CD1c-positive myeloid dendritic cell (primary cell): ENCODE results near the gene GNAI1.
"Not testable (repeated sequence)": the region's sequence is repeated elsewhere in the genome, so short reads cannot be mapped to it uniquely, and the experiment has no call there.

Experiments used
- DNase-seq: peaks from one replicate; pipeline ENCODE4 v3.0.0-alpha.2; 2016; ENCODE audit errors: extremely low spot score

Gene GNAI1

DNA sequence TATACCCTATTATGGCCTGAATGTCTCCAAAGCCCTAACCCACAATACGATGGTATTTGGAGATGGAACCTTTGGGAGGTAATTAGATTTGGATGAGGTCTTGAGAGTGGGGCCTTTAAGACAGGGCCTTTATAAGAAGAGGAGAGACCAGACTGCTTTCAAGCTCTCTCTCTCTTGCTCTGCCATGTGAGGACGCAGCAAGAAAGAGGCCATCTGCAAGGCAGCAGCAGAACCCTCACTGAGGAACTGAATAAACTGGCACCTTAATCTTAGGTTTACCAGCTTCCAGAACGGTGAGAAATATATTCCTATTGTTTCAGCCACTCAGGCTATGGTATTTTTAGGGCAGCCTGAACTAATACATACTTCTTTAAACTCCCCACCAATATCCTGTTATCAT lies 2.0 kb upstream of the GNAI1 start:
- DNase-seq, result no peak

DNA sequence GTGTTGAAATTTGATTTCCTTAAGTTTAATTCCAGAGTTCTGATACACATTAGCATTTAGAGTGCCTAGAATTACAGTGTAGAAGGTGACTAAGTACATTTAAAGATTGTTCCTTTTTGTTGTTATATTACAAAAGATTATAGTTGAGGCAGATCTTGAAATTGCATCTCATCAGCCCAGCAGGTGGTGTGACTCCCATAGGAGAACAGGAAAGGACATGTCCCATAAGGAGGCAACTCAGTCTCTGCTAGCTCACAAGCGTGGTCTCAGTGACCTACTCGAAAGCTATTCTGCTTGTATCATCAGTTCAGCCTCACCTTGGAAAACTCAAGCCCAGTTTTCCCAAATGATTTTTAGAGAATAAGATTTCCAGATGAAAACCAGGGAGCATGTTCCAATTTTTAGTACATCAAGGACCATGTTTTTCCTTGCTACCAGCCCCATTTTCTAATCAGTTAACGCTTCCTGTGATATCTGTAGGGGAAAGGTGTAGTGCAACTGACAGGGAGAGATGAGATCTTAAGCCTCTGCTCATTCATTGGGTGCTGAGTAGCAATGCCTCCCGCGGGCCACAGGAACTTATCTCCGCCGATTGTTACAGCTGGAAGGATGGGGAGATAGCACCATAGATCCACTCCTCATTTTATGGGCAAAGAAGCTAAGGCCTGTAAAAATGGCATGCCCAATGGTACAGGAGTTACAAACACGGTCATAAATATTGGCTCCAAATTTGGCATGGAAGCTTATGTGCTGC lies 1.1 kb upstream of the GNAI1 start:
- no peak for DNase-seq

DNA sequence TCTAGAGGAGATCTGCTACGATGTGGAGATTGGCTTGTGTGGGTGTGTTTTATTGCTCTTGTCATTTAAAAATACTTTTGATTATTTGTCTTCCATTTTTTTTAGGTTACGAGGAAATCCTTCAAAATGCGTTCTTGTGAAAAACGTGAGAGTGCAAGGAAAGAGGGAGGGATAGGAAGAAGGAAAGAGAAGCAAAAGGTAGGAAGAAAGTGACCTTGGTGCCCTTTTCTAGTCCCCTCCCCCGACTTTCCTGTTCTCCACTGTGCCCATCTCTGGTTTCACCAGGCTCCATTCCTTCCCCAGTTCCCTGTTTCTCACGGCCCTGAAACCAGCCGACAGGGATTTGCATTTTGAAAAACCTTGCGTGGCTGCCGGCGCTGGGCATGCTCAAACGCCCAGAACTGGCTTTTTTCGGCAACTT lies 506 bp upstream of the GNAI1 start:
- DNase-seq, result no peak

DNA sequence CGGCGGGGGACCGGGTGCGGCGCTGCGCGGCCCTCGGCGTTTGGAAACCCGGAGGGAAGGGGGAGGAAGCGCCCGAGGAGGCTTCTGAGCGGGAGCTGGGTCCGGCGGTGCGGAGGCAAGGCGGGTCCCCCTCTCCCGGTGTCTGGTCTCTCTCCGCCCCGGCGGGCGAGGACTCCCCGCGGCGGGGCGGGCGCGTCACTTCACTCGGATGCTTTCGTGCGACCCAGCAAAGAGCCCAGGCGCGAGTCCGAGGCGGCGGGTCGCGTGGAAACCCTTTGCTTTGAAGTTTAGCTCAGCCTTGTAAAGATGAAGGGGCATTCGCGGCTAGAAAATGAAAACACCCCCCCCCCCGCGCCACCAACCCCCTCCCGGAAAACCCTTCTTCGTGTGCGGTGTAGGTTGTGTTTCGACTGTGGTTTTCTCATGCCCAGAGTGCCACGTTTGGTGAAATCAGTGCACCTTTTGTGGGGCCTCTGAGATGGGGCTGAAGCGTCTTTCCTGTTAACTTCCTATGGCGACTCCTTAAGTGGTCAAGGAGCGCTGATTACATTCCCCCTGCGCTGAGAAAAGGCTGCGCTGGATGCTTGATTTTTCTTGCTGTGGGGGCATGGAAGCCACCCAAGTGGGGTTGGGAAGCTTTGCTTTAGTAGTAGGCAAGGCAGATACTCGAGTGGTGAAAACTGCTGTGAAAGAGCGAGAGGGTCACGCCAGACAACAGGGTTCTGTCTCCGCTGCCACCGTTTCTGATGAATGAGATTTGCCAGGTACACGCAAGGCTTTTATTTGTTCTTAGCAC lies 876 bp downstream of the GNAI1 start:
- peak; percentile 12 for DNase-seq

DNA sequence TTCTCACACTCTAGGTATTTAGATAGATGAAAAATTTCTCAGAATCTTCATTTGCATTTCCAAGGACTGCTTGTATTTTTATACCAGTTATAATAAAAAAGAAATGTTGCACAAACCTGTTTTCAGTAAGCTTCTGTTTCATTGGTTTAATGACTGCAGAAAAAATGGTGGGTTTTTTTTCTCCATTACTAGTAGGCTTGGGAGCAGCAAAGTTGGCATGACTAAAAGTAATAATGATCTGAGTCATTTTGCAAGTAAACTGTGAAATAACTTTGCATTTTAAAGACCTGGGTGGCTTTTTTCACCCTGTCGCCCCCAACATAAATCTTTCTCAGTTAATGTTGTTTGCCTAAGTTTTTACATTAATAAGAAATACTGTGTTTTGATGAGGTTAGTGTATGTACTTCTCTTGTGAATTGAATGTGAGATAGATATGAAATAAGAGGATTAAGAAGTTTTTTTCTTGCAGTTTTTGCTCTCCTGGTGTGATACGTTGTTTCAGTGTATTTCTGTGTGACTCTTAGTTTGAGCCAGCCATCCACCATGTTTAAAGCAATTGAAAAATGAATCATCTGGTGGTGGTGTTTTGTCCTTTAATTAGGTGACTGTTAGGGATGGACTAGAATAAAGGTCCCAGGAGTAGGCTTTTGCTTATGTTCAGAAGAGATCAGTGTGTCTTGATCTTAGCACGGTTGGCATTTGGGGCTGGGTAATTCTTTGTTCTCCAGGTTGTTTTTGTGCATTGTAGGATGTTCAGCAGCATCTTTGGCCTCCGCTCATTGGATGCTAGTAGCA lies 1.8 kb downstream of the GNAI1 start:
- peak; percentile 11 for DNase-seq

DNA sequence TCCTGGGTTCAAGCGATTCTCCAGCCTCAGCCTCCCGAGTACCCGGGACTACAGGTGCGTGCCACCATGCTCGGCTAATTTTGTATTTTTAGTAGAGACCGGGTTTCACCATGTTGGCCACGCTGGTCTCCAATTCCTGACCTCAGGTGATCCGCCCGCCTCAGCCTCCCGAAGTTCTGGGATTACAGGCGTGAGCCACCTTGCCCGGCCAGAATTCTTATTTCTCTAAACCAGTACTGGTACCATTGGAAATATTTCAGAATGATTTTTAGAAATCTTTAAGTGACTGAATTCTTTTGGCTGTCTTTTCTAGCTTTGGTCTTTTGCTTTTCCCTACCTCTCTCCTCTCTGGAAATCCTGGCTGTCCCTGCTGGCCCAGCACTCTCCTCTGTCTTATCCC lies 2.8 kb downstream of the GNAI1 start:
- DNase-seq, result no peak

DNA sequence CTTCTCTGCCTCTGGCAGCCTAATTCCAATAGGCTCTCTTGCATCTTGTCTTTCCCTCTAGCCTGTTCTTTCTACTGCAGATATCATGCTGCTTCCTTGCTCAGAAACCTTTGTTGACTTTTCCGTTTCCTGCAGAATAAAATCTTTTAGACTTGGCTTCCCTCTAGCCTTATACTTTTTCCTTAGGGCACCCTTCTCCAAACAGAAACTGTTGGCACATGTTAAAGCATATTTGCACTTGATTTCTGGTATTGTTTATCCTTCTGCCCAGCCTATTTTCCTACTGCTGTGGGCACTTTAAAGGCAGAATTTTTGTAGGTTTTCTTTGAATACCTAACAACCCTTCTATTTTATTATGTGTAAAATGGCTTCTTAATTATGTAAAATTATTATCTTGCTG lies 4.6 kb downstream of the GNAI1 start:
- no peak for DNase-seq

DNA sequence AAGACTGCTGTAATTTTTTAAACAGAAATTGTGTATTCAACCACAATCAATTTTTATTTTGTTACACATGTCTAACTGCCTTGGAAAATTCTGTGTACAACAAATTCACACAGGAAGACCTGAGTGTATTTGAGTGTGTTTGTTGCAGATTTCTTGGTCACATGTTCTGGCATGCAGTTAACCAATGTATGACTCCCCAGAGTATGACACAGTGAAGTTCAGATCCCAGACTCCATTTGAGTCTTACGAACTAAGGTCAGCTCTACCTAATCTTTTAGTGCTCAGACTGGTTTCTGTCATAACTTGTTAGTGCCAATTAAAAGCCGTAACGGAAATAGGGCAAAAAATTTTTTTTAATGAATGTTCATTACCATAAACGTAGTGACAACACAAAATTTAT lies 5.8 kb downstream of the GNAI1 start:
- DNase-seq, result no peak

DNA sequence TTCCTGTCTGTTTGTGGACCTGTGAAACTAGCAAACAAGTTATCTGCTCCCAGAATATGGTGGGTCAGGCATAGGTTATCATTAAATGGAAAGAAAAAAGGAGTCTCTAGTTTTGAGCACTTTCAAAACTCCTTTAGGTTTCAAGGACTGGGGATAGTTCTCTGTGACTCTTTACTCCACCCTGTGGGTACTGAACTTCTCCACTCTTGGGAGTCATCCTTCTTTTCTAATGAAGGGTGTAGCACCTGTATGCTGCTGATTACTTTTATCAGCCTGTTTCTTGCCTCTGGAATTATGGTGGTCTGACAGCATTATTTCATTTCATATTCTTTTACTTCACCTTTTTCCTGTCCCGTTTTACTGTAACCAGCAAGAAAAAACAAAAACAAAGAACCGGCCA lies 6.7 kb downstream of the GNAI1 start:
- no peak for DNase-seq

DNA sequence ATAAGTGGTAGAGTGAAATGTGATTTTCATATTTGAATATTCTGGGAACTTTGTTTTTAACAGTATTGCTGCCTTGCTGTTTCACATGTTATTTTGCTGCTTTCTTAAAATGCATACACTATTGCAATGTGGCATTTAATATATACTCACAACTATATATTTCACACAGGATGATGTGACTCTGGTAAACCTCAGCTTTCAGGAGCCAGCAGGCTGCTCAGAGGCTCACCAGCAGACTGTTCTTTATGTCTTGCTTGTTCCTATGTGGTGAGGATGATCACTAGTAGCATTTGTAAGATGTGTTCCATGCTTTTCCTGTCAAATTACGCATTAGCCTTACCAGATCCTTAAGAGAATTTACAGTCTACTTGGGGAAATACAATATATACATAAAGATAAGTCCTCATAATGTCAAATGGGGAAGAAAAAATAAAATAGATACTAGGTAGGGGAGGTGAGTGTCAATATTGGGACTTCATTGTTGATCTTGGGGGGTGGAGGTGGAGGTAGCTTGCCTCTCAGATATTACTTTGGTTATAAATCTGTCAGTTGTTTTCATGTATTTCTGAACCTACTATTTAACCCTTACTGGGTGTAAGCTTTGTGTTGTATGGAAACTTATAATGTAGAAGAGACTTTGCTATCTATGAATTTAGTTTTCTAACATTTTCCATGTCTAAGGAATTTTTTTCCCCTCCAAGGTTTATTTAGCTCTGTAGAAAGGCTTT lies 8.4 kb downstream of the GNAI1 start:
- DNase-seq, result no peak

DNA sequence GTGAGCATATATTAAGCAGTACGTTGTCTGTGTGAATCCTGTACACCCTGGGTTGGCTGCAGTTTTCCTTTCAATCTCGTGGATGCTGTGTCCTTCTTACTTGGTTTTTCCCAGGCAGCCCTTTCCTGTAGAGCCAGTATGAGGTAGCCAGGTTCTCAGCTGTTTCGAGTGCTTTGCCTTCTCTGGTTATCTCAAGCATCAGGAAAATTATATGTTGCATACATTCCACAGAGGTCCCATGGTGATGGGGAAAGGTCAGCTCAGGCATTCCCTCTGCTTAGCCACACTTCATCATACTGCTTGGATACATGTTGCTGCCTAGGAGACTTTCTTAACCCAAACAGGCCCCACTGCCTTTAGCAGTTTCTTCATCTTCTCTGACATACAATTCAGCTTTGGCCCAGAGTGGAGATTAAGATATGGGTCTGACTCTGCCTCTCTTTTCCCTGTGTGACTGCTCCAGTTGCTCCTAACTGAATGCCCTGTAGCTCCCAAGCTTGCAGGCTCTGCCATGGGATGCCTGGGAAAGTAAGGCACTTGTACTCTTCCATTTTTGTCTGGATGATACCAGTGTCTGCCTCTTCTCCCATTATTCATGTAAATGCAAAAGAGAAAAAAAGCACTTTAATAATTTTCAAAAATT lies 11.3 kb downstream of the GNAI1 start:
- DNase-seq, result no peak

DNA sequence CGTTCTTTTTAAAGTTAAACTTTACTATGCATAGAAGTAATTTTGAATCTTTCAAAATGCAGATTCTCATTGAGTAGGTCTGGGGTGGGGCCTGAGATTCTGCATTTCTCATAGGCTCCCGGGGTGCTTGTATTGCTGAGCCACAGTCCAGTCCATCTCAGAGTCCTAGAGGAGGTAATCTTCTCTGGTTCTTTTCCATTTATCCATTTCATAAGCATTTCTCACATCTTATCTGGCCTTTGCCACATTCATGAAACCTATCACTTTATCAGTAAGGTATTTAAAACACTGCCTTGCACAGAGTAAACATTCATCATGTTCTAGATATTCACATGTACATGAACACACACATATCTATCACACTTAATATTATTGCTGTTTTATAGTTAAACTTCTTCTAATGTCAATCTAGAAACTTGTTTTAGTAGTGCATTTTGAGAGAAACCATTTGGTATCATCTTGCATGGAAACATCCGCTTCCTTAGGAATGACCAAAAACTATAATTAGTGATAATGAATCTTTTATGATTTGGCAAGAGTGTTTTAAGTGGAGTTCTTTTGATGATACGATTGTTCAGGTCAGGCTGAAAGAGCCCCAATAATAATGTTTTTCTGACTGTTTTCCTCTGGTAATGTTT lies 12.0 kb downstream of the GNAI1 start:
- no peak for DNase-seq

DNA sequence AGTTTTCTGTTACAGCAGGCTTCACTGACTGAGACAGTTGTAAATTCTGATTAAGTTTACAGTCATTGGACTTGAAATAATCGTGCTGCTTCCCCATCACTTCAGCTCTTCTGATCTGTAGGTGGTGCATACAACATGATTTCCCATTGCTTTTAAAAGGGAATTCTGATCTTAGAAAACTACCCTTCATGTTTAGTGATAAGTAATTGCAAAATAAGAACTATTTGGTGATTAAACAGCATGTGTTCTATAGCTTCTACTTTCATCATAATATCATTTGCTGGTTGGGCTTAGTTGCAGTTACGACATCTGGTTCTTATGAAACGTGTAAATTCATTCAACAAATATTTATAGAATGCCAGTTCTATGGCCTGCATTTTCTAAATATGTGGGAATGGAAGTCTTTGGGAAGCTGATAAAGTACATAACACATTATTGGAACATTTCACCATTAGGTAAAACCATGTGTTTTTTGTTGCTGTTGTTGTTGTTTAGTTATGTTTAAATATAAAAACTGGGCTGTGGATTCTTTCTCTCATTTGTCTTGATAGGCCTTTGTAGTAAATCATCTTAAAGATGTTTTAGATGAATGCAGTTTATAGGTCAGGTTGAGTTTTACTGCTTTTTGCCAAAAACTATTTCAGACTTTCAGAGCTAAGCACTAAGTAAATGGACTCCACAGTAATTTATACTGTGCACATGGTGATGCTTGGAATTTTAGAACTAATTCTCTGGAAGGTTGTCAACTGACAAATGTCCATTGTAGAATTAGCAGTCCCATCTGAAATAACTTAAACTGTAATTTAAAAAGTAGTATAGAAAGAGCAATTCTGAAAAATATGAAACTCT lies 13.1 kb downstream of the GNAI1 start:
- no peak for DNase-seq

DNA sequence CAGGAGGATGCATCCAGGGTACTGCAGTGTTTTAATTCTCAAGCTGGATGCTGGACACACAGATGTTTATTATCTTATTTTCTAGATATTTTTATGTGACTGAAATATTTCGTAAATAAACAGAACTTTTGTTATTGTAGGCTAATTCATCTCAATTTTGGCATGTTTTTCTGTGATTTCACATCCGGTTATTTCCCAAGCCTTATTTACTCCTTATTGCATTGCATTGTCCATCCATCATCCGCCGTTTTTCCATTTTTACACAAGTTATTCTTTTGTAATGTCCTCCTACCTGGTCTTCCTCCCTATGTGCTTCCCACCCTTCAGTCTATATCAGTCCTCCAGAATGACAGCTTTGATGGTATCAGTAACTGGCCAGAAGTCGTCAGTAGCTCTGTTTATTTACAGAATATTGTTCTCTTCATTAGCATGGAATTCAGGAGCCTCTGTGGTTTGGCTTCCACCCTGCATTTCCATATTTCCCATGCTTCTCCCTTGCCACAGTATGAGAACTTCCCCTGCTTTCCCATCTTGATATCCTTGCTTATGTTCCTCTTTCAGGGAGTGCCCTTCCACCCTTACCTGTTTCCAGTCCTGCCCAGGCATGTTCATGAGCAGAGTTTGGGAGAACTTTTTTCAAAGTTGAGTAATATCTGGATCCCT lies 16.1 kb downstream of the GNAI1 start:
- DNase-seq, result no peak

DNA sequence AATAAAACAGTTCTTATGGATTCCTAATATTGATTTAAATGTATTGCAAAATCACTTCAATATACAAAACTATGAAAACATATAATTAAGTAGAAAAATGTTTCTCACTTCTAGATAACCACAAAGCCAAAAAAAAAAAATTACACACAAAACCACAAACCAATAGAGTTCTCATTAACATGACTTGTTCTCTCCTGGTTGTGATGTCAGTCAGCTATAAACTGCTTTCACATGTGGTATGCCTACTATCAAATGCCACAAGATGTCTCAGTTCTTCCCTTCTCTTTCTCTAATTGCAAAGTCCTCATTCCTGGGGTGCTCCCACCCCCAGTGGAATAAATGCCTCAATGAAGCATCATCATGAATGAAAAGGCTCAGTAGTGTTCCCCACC lies 16.6 kb downstream of the GNAI1 start:
- DNase-seq, result no peak

DNA sequence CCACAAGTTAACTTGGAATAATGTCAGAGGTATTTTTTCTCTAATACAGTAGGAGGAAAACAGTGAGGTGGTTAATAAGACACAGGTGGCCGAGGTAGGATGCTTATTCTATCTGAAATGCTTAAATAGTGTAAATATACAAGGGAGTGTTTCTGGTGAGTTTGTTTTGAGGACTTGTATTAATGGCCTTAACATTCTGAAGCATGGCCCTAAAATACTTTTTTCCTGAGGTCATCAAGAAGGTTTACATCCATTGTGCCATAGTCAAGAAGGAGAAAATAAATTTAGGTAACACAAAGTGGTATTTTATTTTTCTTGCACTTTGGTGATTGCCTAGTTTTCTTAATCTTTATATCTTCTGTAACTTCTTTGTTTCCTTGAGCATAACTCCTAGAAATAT lies 18.8 kb downstream of the GNAI1 start:
- no peak for DNase-seq

DNA sequence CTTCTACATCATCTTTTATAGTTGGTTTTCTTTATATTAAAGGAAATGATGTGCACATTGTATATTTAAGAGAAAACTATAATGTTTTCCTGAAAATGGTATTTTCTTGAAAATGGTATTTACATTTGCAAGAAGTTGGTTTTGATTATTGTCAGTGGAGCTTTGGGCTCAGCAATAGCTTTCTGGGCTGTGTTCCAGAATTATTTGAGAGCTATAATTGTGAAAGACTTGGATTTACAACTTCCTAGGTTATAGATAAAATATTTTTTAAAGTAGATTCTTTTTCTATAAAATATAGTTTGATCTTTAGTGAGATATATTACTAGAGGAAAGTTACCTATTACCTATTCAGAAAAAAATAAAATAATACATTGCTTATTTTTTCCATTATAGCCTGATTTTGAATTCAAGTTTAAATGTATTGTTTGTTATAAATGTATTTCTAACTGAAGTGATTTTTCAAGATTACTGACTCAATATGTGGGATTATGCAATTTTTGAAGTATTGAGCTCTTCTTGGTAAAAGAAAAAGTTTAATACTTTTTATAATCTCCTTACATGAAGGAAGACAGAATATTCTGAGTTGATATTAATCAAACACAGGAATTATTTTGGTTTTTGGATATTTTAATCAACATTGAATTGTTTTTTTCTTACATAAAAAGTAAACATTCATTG lies 20.2 kb downstream of the GNAI1 start:
- DNase-seq, result no peak

DNA sequence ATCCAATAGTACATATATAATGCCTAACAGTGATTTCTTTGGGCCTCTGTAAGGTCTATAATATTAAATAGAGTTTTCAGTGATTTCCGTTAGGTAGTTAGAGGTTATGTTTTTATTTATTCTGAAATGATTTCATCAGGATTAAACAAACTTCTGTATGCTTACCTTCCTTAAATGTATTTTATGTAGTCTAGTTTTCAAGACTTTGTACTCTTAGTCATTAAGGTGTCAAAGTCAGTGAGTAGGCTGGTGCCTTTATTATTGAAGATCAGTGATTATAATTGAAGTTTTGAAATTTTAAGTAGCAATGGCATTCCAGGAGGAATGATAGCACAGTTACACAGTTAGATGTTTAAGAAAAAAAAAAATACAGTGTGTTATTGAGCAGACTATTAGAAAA lies 20.7 kb downstream of the GNAI1 start:
- no peak for DNase-seq

DNA sequence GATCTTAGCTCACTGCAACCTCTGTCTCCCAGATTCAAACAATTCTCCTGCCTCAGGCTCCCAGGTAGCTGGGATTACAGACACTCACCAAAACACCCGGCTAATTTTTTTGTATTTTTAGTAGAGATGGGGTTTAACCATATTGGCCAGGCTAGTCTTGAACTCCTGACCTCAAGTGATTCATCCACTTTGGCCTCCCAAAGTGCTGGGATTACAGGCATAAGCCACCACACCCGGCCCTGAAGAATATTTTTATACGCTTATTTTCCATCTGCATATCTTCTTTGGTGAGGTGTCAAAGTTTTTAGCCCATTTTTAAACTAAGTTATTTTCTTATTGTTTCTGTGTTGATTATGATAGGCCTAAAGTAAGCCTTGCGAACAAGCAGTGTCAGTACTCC lies 23.1 kb downstream of the GNAI1 start:
- not testable (repeated sequence) for DNase-seq
